ENCODE measurements around the gene GPR35.

The GPR35 gene

GRCh38 chr2:240583774-240584173, 41.5 kb upstream of the GPR35 start:
- Histone ChIP-seq H3K9me3 (ENCODE audit: control insufficient read depth, low read length) (no peaks in the 10 kb centered on the region), H3K4me1 (ENCODE audit: control insufficient read depth, insufficient read depth, low read length) (peaks cover 49% of the 10 kb centered on the region), H3K9ac (ENCODE audit: low read length) (no peak overlapping the region), H3K27me3 (replicated peaks; ENCODE audit: control insufficient read depth, insufficient read depth, low read length) (no peaks in the 10 kb centered on the region), H3K4me3 (ENCODE audit: low read length) (no peak overlapping the region), H3K36me3 (ENCODE audit: control insufficient read depth, insufficient read depth, low read length, severe bottlenecking) (peaks cover 4% of the 10 kb centered on the region)
- no peak for DNase-seq (ENCODE audit: low read depth)

- H3K27me3 ChIP-seq (replicated peaks; ENCODE audit: control insufficient read depth, insufficient read depth, low read length), result no peaks in the 10 kb centered on the region
- no peak for DNase-seq (ENCODE audit: low read depth)
- H3K9me3 ChIP-seq (ENCODE audit: control insufficient read depth, low read length), result no peaks in the 10 kb centered on the region
- peak overlapping the region; percentile 90 for H3K4me3 ChIP-seq (ENCODE audit: low read length)
- H3K4me1 ChIP-seq (ENCODE audit: control insufficient read depth, insufficient read depth, low read length), result peaks cover 41% of the 10 kb centered on the region
- H3K9ac ChIP-seq (ENCODE audit: low read length), result no peak overlapping the region
- peaks cover 3% of the 10 kb centered on the region for H3K36me3 ChIP-seq (ENCODE audit: control insufficient read depth, insufficient read depth, low read length, severe bottlenecking)
These were observed 40.7 kb upstream of the GPR35 start for GRCh38 chr2:240584486-240585031.

GRCh38 chr2:240585101-240585500, 40.2 kb upstream of the GPR35 start:
- no peaks in the 10 kb centered on the region for H3K27me3 ChIP-seq (replicated peaks; ENCODE audit: control insufficient read depth, insufficient read depth, low read length)
- no peak for DNase-seq (ENCODE audit: low read depth)
- H3K36me3 ChIP-seq (ENCODE audit: control insufficient read depth, insufficient read depth, low read length, severe bottlenecking), result peaks cover 6% of the 10 kb centered on the region
- H3K9ac ChIP-seq (ENCODE audit: low read length), result peak overlapping the region; percentile 94
- peaks cover 36% of the 10 kb centered on the region for H3K4me1 ChIP-seq (ENCODE audit: control insufficient read depth, insufficient read depth, low read length)
- no peaks in the 10 kb centered on the region for H3K9me3 ChIP-seq (ENCODE audit: control insufficient read depth, low read length)
- peak overlapping the region; percentile 90 for H3K4me3 ChIP-seq (ENCODE audit: low read length)

GRCh38 chr2:240585681-240586197, 39.5 kb upstream of the GPR35 start:
- Histone ChIP-seq H3K4me1 (ENCODE audit: control insufficient read depth, insufficient read depth, low read length) (peaks cover 29% of the 10 kb centered on the region), H3K36me3 (ENCODE audit: control insufficient read depth, insufficient read depth, low read length, severe bottlenecking) (peaks cover 9% of the 10 kb centered on the region), H3K27me3 (replicated peaks; ENCODE audit: control insufficient read depth, insufficient read depth, low read length) (no peaks in the 10 kb centered on the region), H3K4me3 (ENCODE audit: low read length) (peak overlapping the region; percentile 90), H3K9me3 (ENCODE audit: control insufficient read depth, low read length) (no peaks in the 10 kb centered on the region), H3K9ac (ENCODE audit: low read length) (peak overlapping the region; percentile 94)
- no peak for DNase-seq (ENCODE audit: low read depth)

GRCh38 chr2:240586198-240586918, 38.9 kb upstream of the GPR35 start, which contains the start of gene CAPN10:
Gene CAPN10, plus strand, starts transcription at chr2:240586734. Its CDS starts 178 bp downstream, at chr2:240586912.
- peaks cover 29% of the 10 kb centered on the region for H3K4me1 ChIP-seq (ENCODE audit: control insufficient read depth, insufficient read depth, low read length)
- H3K27me3 ChIP-seq (replicated peaks; ENCODE audit: control insufficient read depth, insufficient read depth, low read length), result no peaks in the 10 kb centered on the region
- peaks cover 13% of the 10 kb centered on the region for H3K36me3 ChIP-seq (ENCODE audit: control insufficient read depth, insufficient read depth, low read length, severe bottlenecking)
- peak within 1 kb of the TSS; percentile 94 for H3K9ac ChIP-seq (ENCODE audit: low read length)
- H3K4me3 ChIP-seq (ENCODE audit: low read length), result peak within 1 kb of the TSS; percentile 90
- peak; percentile 99 for DNase-seq (ENCODE audit: low read depth)
- H3K9me3 ChIP-seq (ENCODE audit: control insufficient read depth, low read length), result no peaks in the 10 kb centered on the region

GRCh38 chr2:240586919-240587800, 38.1 kb upstream of the GPR35 start:
- DNase-seq (ENCODE audit: low read depth), result peak; percentile 59
- no peaks in the 10 kb centered on the region for H3K9me3 ChIP-seq (ENCODE audit: control insufficient read depth, low read length)

GRCh38 chr2:240588006-240588655, 37.1 kb upstream of the GPR35 start:
- Histone ChIP-seq H3K9me3 (ENCODE audit: control insufficient read depth, low read length) (no peaks in the 10 kb centered on the region), H3K4me1 (ENCODE audit: control insufficient read depth, insufficient read depth, low read length) (peaks cover 29% of the 10 kb centered on the region), H3K4me3 (ENCODE audit: low read length) (peak overlapping the region; percentile 90), H3K9ac (ENCODE audit: low read length) (no peak overlapping the region), H3K27me3 (replicated peaks; ENCODE audit: control insufficient read depth, insufficient read depth, low read length) (no peaks in the 10 kb centered on the region), H3K36me3 (ENCODE audit: control insufficient read depth, insufficient read depth, low read length, severe bottlenecking) (peaks cover 15% of the 10 kb centered on the region)
- no peak for DNase-seq (ENCODE audit: low read depth)

More at GRCh38 chr2:240586919-240587800, 38.1 kb upstream of the GPR35 start:
- Histone ChIP-seq H3K36me3 (ENCODE audit: control insufficient read depth, insufficient read depth, low read length, severe bottlenecking) (peaks cover 15% of the 10 kb centered on the region), H3K4me1 (ENCODE audit: control insufficient read depth, insufficient read depth, low read length) (peaks cover 29% of the 10 kb centered on the region), H3K27me3 (replicated peaks; ENCODE audit: control insufficient read depth, insufficient read depth, low read length) (no peaks in the 10 kb centered on the region), H3K9ac (ENCODE audit: low read length) (peak overlapping the region; percentile 94), H3K4me3 (ENCODE audit: low read length) (peak overlapping the region; percentile 90)

GRCh38 chr2:240588669-240589068, 36.6 kb upstream of the GPR35 start:
- H3K9me3 ChIP-seq (ENCODE audit: control insufficient read depth, low read length), result no peaks in the 10 kb centered on the region
- H3K4me1 ChIP-seq (ENCODE audit: control insufficient read depth, insufficient read depth, low read length), result peaks cover 29% of the 10 kb centered on the region
- H3K36me3 ChIP-seq (ENCODE audit: control insufficient read depth, insufficient read depth, low read length, severe bottlenecking), result peaks cover 15% of the 10 kb centered on the region
- H3K4me3 ChIP-seq (ENCODE audit: low read length), result no peak overlapping the region
- H3K9ac ChIP-seq (ENCODE audit: low read length), result no peak overlapping the region
- H3K27me3 ChIP-seq (replicated peaks; ENCODE audit: control insufficient read depth, insufficient read depth, low read length), result no peaks in the 10 kb centered on the region
- DNase-seq (ENCODE audit: low read depth), result no peak

- H3K36me3 ChIP-seq (ENCODE audit: control insufficient read depth, insufficient read depth, low read length, severe bottlenecking), result peaks cover 15% of the 10 kb centered on the region
- no peak overlapping the region for H3K4me3 ChIP-seq (ENCODE audit: low read length)
- DNase-seq (ENCODE audit: low read depth), result no peak
- H3K9ac ChIP-seq (ENCODE audit: low read length), result no peak overlapping the region
- no peaks in the 10 kb centered on the region for H3K27me3 ChIP-seq (replicated peaks; ENCODE audit: control insufficient read depth, insufficient read depth, low read length)
- no peaks in the 10 kb centered on the region for H3K9me3 ChIP-seq (ENCODE audit: control insufficient read depth, low read length)
- H3K4me1 ChIP-seq (ENCODE audit: control insufficient read depth, insufficient read depth, low read length), result peaks cover 29% of the 10 kb centered on the region
These were observed 35.9 kb upstream of the GPR35 start for GRCh38 chr2:240589375-240589774.

GRCh38 chr2:240589850-240590525, 35.3 kb upstream of the GPR35 start:
- Histone ChIP-seq H3K4me1 (ENCODE audit: control insufficient read depth, insufficient read depth, low read length) (peaks cover 23% of the 10 kb centered on the region), H3K9ac (ENCODE audit: low read length) (no peak overlapping the region), H3K4me3 (ENCODE audit: low read length) (no peak overlapping the region), H3K27me3 (replicated peaks; ENCODE audit: control insufficient read depth, insufficient read depth, low read length) (no peaks in the 10 kb centered on the region), H3K9me3 (ENCODE audit: control insufficient read depth, low read length) (no peaks in the 10 kb centered on the region), H3K36me3 (ENCODE audit: control insufficient read depth, insufficient read depth, low read length, severe bottlenecking) (peaks cover 15% of the 10 kb centered on the region)
- DNase-seq (ENCODE audit: low read depth), result no peak

All from adipocyte (in vitro differentiated cells).